ENCODE measurements around the gene TP53RK. TPM values are rescaled to one million over a fixed set of nuclear protein-coding genes. Genes with fewer than 3 reads are reported as not detected.

TP53RK gene
- total RNA-seq, 6 donors from 2014 or later: 8.1 to 21.9 (median 12.5) TPM

- no peak overlapping the region for H3K4me3 ChIP-seq
- no peaks in the 10 kb centered on the region for H3K9me3 ChIP-seq
- H3K27ac ChIP-seq: no peak overlapping the region
- H3K4me1 ChIP-seq: peaks cover 0 to 8% (median 0%) of the 10 kb centered on the region in 4 donors
- H3K36me3 ChIP-seq: no peaks in the 10 kb centered on the region
- H3K27me3 ChIP-seq: peaks cover 0 to 11% (median 2%) of the 10 kb centered on the region in 4 donors
- ATAC-seq (ENCODE audit: low FRiP score in 2 of 2): no peak
- TF ChIP-seq, protein P1, sequence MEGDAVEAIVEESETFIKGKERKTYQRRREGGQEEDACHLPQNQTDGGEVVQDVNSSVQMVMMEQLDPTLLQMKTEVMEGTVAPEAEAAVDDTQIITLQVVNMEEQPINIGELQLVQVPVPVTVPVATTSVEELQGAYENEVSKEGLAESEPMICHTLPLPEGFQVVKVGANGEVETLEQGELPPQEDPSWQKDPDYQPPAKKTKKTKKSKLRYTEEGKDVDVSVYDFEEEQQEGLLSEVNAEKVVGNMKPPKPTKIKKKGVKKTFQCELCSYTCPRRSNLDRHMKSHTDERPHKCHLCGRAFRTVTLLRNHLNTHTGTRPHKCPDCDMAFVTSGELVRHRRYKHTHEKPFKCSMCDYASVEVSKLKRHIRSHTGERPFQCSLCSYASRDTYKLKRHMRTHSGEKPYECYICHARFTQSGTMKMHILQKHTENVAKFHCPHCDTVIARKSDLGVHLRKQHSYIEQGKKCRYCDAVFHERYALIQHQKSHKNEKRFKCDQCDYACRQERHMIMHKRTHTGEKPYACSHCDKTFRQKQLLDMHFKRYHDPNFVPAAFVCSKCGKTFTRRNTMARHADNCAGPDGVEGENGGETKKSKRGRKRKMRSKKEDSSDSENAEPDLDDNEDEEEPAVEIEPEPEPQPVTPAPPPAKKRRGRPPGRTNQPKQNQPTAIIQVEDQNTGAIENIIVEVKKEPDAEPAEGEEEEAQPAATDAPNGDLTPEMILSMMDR (IDR thresholded peaks at IDR 0.05): no peak
- TF ChIP-seq POLR2A (IDR thresholded peaks at IDR 0.05): no peak
- no peak for TF ChIP-seq POLR2AphosphoS5 (IDR thresholded peaks at IDR 0.05)
- no peak for TF ChIP-seq EP300 (IDR thresholded peaks at IDR 0.05)
- DNase-seq: no peak
- 64 to 84% methylated on average over 2 to 4 of the region's 4 CpGs for WGBS, 2 donors
Observed at GRCh38 chr20:46647469-46647868, 41.8 kb downstream of the TP53RK start.

- TF ChIP-seq EP300 (IDR thresholded peaks at IDR 0.05) (no peak), POLR2AphosphoS5 (IDR thresholded peaks at IDR 0.05) (no peak), POLR2A (IDR thresholded peaks at IDR 0.05) (no peak)
- TF ChIP-seq, protein P1 (IDR thresholded peaks at IDR 0.05): no peak
- Histone ChIP-seq H3K27me3 (peaks cover 0 to 11% (median 2%) of the 10 kb centered on the region in 4 donors), H3K9me3 (no peaks in the 10 kb centered on the region), H3K4me3 (no peak overlapping the region), H3K27ac (no peak overlapping the region), H3K36me3 (no peaks in the 10 kb centered on the region), H3K4me1 (peaks cover 0 to 8% (median 0%) of the 10 kb centered on the region in 4 donors)
- 89 to 93% methylated on average over 3 of the region's 3 CpGs for WGBS, 2 donors
- DNase-seq (no peak), ATAC-seq (ENCODE audit: low FRiP score in 2 of 2) (no peak)
Observed at GRCh38 chr20:46646659-46647380, 42.4 kb downstream of the TP53RK start.

GRCh38 chr20:46646122-46646521 is 43.1 kb downstream of the TP53RK start:
- Histone ChIP-seq H3K27me3 (peaks cover 0 to 5% (median 0%) of the 10 kb centered on the region in 4 donors), H3K36me3 (no peaks in the 10 kb centered on the region), H3K4me1 (peaks cover 0 to 3% (median 0%) of the 10 kb centered on the region in 4 donors), H3K4me3 (no peak overlapping the region), H3K9me3 (no peaks in the 10 kb centered on the region), H3K27ac (no peak overlapping the region)
- WGBS, 2 donors: 76 to 78% methylated on average over 4 of the region's 4 CpGs
- ATAC-seq (ENCODE audit: low FRiP score in 2 of 2): no peak
- DNase-seq: no peak
- TF ChIP-seq, protein P1 (IDR thresholded peaks at IDR 0.05): no peak
- TF ChIP-seq POLR2AphosphoS5 (IDR thresholded peaks at IDR 0.05): no peak
- TF ChIP-seq POLR2A (IDR thresholded peaks at IDR 0.05): no peak
- no peak for TF ChIP-seq EP300 (IDR thresholded peaks at IDR 0.05)

- H3K4me3 ChIP-seq: no peak overlapping the region
- H3K27ac ChIP-seq: no peak overlapping the region
- H3K27me3 ChIP-seq: no peaks in the 10 kb centered on the region
- TF ChIP-seq, protein P1 (IDR thresholded peaks at IDR 0.05): no peak
- TF ChIP-seq POLR2AphosphoS5 (IDR thresholded peaks at IDR 0.05) (no peak), POLR2A (IDR thresholded peaks at IDR 0.05) (no peak), EP300 (IDR thresholded peaks at IDR 0.05) (no peak)
- H3K9me3 ChIP-seq: no peaks in the 10 kb centered on the region
- H3K4me1 ChIP-seq: no peaks in the 10 kb centered on the region
- WGBS, 2 donors: 83 to 89% methylated on average over 1 of the region's 1 CpG
- no peaks in the 10 kb centered on the region for H3K36me3 ChIP-seq
- DNase-seq: no peak
- ATAC-seq (ENCODE audit: low FRiP score in 2 of 2): no peak
Observed at GRCh38 chr20:46644733-46645132, 44.5 kb downstream of the TP53RK start.

GRCh38 chr20:46644160-46644559 is 45.1 kb downstream of the TP53RK start:
- Histone ChIP-seq H3K4me3 (no peak overlapping the region), H3K4me1 (no peaks in the 10 kb centered on the region), H3K27me3 (no peaks in the 10 kb centered on the region), H3K9me3 (no peaks in the 10 kb centered on the region), H3K27ac (no peak overlapping the region), H3K36me3 (no peaks in the 10 kb centered on the region)
- 92 to 96% methylated on average over 3 of the region's 3 CpGs for WGBS, 2 donors
- TF ChIP-seq POLR2AphosphoS5 (IDR thresholded peaks at IDR 0.05) (no peak), EP300 (IDR thresholded peaks at IDR 0.05) (no peak), POLR2A (IDR thresholded peaks at IDR 0.05) (no peak)
- TF ChIP-seq, protein P1 (IDR thresholded peaks at IDR 0.05): no peak
- DNase-seq: no peak
- ATAC-seq (ENCODE audit: low FRiP score in 2 of 2): no peak

Measured in upper lobe of left lung (tissue), 6 donors.